NCI-H510A (cell line): ENCODE data around the gene CNOT1.

Source experiments
- DNase-seq: peaks from one replicate; lab custom pipeline; 2025; lab: John Stamatoyannopoulos, UW

CNOT1 gene

GRCh38 chr16:58516768-58517107, 112.9 kb downstream of the CNOT1 start:
- DNase-seq: no peak

GRCh38 chr16:58515871-58516767, 113.5 kb downstream of the CNOT1 start:
- peak; percentile 17 for DNase-seq

GRCh38 chr16:58515125-58515870, 114.3 kb downstream of the CNOT1 start, which contains the start of gene SETD6:
Gene SETD6 (plus strand): TSS chr16:58515517. CDS start chr16:58515538, 21 bp downstream.
- DNase-seq: peak; percentile 38

- DNase-seq: no peak
Measured at GRCh38 chr16:58513874-58514273, 115.8 kb downstream of the CNOT1 start.

- DNase-seq: peak; percentile 23
Measured at GRCh38 chr16:58511933-58512815, 117.5 kb downstream of the CNOT1 start.

- no peak for DNase-seq
Measured at GRCh38 chr16:58510776-58511628, 118.6 kb downstream of the CNOT1 start.

GRCh38 chr16:58510097-58510775, 119.4 kb downstream of the CNOT1 start:
- DNase-seq: no peak

GRCh38 chr16:58509256-58510096, 120.2 kb downstream of the CNOT1 start:
- no peak for DNase-seq

- DNase-seq: no peak
Measured at GRCh38 chr16:58508671-58509251, 120.9 kb downstream of the CNOT1 start.

GRCh38 chr16:58507963-58508670, 121.5 kb downstream of the CNOT1 start:
- no peak for DNase-seq

- DNase-seq: no peak
Measured at GRCh38 chr16:58507195-58507962, 122.2 kb downstream of the CNOT1 start.

- DNase-seq: no peak
Measured at GRCh38 chr16:58506241-58507194, 123.1 kb downstream of the CNOT1 start.

- no peak for DNase-seq
Measured at GRCh38 chr16:58503863-58504688, 125.5 kb downstream of the CNOT1 start.

GRCh38 chr16:58503166-58503862, 126.3 kb downstream of the CNOT1 start:
- no peak for DNase-seq
